SK-N-DZ (cell line): Measurements from ENCODE around the gene TTLL11.
"Not testable (repeated sequence)": the region's sequence is repeated elsewhere in the genome, so short reads cannot be mapped to it uniquely, and the experiment has no call there.

Experiments used
- DNase-seq: peaks from one replicate; pipeline ENCODE4 v3.0.0-alpha.2; 2015; ENCODE audit warnings: low spot score

The TTLL11 gene

GRCh38 chr9:121816449-121816817 is 276.7 kb downstream of the TTLL11 start:
- DNase-seq, result no peak

GRCh38 chr9:121815546-121816448 is 277.3 kb downstream of the TTLL11 start:
- DNase-seq, result peak; percentile 45

DNA sequence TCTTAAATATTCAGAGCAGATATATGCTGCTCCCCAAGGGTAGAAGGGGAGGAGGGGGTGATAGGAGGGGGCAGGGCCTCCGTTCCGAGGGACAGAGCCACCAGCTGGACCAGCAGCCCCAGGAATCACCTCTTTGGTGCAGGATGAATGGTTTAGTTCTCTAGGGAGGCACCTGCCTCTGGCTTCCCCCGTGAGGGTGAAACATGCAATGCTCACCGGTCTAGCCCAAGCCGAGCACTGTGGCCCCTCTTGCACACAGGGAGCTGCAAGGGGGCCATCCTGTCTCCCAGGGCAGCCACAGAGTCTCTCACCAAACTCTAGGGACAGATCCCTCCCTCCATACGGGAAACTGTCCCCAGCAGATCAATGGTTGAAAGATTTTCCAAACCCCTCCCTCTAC is 278.0 kb downstream of the TTLL11 start:
- DNase-seq, result no peak

DNA sequence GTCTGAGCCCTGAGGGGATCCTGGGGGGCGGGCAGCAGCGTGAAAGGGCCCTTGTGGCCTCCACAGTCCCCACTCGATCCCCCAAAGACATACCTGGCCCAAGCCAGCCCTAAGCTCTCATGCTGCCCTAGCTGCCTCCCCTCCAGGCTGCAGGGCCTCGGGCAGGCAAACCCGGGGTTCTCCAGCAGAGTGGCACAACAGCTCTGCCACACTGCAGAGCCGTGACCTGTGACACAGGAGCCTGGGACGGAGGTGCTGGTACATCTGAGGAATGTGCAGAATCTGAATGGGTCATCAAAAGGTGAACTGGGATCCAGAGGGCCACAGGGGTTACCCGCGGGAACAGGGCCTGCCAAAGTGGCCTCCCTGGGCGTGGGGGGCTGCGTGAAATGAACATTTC is 278.5 kb downstream of the TTLL11 start:
- no peak for DNase-seq

DNA sequence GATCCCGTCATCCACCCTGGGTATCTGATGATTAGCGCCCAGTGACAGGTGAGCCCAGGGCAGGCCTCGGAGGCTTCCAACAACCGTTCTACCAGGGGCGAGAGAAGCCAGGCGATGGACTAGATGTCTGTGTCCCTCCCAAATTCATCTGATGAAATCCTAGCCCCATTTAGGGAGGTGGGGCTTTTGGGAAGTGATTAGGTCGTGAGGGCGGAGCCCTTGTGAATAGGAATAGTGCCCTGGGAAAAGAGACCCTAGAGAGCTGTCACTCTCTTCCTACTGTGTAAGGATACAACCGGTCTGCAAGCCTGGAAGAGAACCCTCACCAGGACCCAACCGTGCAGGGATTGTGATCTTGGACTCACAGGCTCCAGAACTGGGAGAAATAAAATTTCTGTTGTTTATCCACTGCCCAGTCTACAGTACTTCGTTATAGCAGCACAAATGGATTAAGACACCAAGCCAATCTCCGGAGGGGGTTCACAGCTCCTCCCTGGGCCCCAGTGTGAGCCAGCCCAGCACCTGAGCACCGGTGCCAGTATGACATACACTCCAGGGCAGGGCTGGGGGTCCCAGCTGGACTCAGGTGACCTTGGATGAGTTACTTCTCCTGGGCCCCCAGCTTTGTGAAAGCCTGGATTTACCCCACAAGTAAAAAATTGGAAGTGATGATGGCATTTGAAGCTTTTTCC is 279.4 kb downstream of the TTLL11 start:
- no peak for DNase-seq

- DNase-seq, result no peak
Measured at GRCh38 chr9:121812159-121812735, 280.9 kb downstream of the TTLL11 start.

DNA sequence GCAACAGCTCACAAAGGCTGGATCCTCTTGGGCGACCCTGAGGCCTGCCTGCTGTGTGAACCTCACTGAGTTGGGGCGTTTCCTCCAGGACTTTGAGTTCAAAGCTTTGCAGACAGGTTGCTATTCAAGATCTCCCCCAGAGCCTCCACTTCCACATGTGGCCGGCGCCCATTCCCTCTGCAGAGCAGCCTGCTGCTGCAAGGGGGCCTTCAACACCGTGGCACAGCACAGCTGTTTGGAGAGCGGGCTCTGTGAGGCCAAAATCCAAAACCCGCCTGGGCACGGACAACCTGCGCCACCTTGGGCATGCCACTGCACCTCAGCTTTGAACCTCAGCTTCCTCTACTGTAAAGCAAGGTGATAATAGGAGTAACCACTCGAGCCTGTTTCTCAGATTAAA is 281.4 kb downstream of the TTLL11 start:
- DNase-seq, result no peak

- DNase-seq, result no peak
Measured at GRCh38 chr9:121811140-121811539, 282.0 kb downstream of the TTLL11 start.

DNA sequence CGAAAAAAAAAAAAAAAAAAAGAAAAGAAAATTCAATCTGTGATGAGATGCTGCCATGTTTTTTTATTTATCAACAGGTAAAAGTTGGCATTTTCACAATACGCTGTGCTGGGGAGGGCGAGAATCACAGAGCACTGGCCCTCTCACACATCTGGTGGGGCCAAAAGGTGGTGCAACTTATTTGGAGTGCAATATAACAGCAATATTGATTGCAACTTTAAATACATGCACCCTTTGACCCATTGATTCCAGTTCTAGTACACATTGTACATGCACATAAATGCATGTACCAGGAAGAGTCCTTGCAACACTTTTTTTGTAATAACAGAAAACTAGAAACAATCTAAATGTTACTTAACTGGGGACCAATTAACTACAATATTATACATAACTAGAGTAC is 282.6 kb downstream of the TTLL11 start:
- no peak for DNase-seq

DNA sequence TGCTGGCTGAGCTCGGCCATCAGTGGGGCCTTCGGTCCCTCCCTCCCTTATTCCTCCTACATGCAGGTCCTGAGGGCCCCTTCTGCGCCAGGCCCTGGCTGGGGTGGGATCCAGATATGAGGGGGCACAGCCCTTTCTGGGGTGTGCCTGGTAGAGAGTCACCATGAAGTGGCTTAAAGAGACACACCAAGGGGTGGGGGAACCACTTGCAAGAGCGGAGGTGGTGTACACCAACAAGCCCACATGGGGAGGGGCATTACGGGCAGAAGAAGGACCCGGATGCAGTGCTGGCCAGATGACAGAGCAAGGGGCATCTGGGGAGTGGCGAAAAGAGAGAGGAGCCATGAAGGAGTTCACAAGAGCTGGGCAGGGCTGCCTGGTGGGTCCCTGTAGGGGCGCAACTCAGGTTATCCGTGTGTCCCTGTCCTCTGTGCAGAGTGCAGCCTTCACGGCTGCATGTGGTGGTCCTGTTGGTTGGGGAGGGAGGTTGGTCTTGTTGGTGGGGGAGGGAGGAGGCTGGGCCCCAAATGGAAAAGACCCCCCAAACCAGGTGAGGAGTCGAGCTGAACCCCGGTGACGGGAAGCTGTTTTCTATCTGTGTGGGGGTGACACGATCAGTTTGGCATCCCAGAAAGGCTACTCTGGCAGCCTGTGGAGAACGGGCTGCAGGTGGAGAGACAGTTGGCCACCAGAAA is 283.6 kb downstream of the TTLL11 start:
- no peak for DNase-seq

DNA sequence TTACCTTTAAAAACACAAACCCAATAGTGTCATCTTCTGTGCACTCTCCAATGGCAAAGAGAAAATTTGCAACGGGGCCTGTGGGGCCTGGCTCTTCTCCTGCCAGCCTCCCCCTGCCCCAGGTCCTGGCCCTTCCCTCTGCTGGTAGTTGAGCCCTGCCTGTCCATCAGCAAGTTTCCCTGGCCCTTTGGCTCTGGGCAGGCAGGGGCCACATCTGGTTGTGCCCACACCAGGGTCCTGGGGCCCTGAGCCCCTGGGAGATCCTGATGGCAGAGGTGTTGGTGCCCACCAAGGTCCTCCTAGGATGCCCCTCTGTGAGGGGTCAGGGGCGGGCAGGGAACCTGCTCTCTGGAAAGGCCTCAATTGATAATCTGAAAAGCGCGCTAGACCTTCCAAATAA is 284.3 kb downstream of the TTLL11 start:
- no peak for DNase-seq

DNA sequence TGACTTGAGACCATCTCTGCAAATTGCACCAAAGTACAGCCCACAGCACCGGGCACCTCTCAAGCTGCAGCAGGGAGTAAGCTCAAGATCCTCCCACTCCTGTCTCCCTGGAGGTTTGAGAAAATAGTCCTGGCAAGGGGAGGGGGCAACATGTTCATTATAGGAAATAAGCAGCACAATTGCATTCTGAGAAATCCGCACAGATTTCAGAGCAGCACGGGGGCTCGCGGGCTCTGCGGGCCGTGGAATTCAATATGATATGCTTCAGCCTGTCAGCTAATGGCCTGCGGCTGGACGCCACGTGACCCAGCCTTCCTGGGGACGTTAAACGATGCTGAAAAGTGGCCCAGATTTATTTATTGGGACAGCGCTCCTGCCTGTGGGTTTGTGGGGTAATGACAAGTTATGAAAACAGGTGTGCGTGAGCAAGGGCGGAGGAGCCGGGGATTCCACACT is 285.3 kb downstream of the TTLL11 start:
- peak; percentile 53 for DNase-seq

GRCh38 chr9:121807069-121807822 is 285.9 kb downstream of the TTLL11 start:
- no peak for DNase-seq

DNA sequence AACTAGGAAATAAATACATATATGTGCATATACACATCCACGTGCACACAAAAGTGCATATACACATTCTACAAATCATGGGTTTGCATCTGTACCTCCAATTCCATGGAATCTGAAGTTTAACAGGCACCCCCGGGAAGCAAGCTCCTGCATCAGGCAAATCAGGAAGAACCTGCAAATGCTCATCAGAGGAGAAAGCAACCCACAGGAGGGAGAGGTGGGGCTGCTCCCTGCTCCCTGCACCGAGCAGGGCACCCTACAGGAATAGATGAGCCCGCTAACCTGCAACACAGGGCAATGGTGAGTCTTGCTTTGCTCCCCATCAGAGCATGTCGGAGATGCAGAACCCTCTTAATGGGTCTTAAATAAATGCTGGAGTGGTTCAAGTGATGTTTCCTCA is 290.4 kb downstream of the TTLL11 start:
- no peak for DNase-seq

GRCh38 chr9:121801579-121801978 is 291.5 kb downstream of the TTLL11 start:
- DNase-seq, result no peak

GRCh38 chr9:121800376-121800775 is 292.7 kb downstream of the TTLL11 start:
- no peak for DNase-seq

- no peak for DNase-seq
Measured at GRCh38 chr9:121798941-121799340, 294.2 kb downstream of the TTLL11 start.

- DNase-seq, result no peak
Measured at GRCh38 chr9:121797081-121797480, 296.0 kb downstream of the TTLL11 start.

- DNase-seq, result not testable (repeated sequence)
Measured at GRCh38 chr9:121794334-121794733, 298.8 kb downstream of the TTLL11 start.

- not testable (repeated sequence) for DNase-seq
Measured at GRCh38 chr9:121792476-121792875, 300.6 kb downstream of the TTLL11 start.

DNA sequence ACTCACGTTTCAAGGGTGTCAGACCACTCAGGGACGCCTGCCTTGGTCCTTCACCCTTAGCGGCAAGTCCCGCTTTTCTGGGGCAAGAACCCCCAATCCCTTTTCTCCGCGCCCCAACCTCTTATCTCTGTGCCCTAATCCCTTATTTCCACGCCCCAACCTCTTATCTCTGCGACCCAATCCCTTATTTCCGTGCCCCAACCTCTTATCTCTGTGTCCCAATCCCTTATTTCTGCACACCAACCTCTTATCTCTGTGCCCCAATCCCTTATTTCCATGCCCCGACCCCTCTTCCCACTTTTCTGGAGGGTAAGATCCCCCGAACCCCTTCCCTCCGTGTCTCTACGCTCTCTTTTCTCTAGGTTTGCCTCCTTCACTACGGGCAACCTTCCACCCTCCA is 302.3 kb downstream of the TTLL11 start:
- no peak for DNase-seq
